ENCODE measurements around the gene PYGO2. TPM values are rescaled to one million over a fixed set of nuclear protein-coding genes. Genes with fewer than 3 reads are reported as not detected.

PYGO2 gene
- total RNA-seq = 16.8 and 19.2 TPM in 2 replicates

GRCh38 chr1:154961207-154962155, at the start of gene PYGO2:
PYGO2 (minus strand) TSS chr1:154961782; CDS start chr1:154961576, 206 bp downstream.

GRCh38 chr1:155002464-155003226, 41.1 kb upstream of the PYGO2 start, which contains the start of gene ZBTB7B:
ZBTB7B (plus strand) TSS chr1:155002802; CDS start chr1:155014661, 11,859 bp downstream.

GRCh38 chr1:154993572-154994268, 32.1 kb upstream of the PYGO2 start, which contains the start of gene LENEP:
LENEP (plus strand) TSS chr1:154993586; CDS start chr1:154993608, 22 bp downstream.

GRCh38 chr1:154982897-154983648, 21.5 kb upstream of the PYGO2 start, which contains the start of gene FLAD1:
FLAD1 (plus strand) TSS chr1:154983344; CDS start chr1:154983695, 351 bp downstream.

GRCh38 chr1:154974102-154974807, 12.7 kb upstream of the PYGO2 start, which contains the start of gene CKS1B:
CKS1B (plus strand) TSS chr1:154974681; CDS start chr1:154974746, 65 bp downstream.

GRCh38 chr1:154970631-154971340, 9.2 kb upstream of the PYGO2 start, which contains the start of gene SHC1:
SHC1 (minus strand) TSS chr1:154970747; CDS start chr1:154970526, 221 bp downstream.

GRCh38 chr1:154955718-154956543, 5.7 kb downstream of the PYGO2 start, which contains the start of gene PBXIP1:
PBXIP1 (minus strand) TSS chr1:154956099; CDS start chr1:154953721, 2,378 bp downstream.

GRCh38 chr1:154936555-154937084, 25.0 kb downstream of the PYGO2 start, which contains the start of gene PMVK:
PMVK (minus strand) TSS chr1:154936719; CDS start chr1:154936685, 34 bp downstream.

Other genes starting within 250 kb of the PYGO2 start
- not detected in 2 replicates for gene KCNN3, start 91.5 kb downstream of the PYGO2 start, total RNA-seq
- gene PMVK, start 25.1 kb downstream of the PYGO2 start, total RNA-seq = 9.2 and 11.4 TPM in 2 replicates
- 42.1 and 48.9 TPM in 2 replicates for gene PBXIP1, start 5.7 kb downstream of the PYGO2 start, total RNA-seq
- gene SHC1, start 9.0 kb upstream of the PYGO2 start, total RNA-seq = 192 and 203 TPM in 2 replicates
- 222 and 236 TPM in 2 replicates for gene CKS1B, start 12.9 kb upstream of the PYGO2 start, total RNA-seq
- 35.3 and 41.8 TPM in 2 replicates for gene FLAD1, start 21.6 kb upstream of the PYGO2 start, total RNA-seq
- not detected in 2 replicates for gene LENEP, start 31.8 kb upstream of the PYGO2 start, total RNA-seq
- 13.1 and 14.5 TPM in 2 replicates for gene ZBTB7B, start 41.0 kb upstream of the PYGO2 start, total RNA-seq
- under 0.01 and 0.17 TPM in 2 replicates for gene DCST2, start 72.0 kb upstream of the PYGO2 start, total RNA-seq
- gene DCST1, start 72.0 kb upstream of the PYGO2 start, total RNA-seq = not detected in 2 replicates
- gene ADAM15, start 89.5 kb upstream of the PYGO2 start, total RNA-seq = 82.9 and 84.4 TPM in 2 replicates
- 7.7 and 8.3 TPM in 2 replicates for gene EFNA4, start 102.0 kb upstream of the PYGO2 start, total RNA-seq
- gene EFNA3, start 117.1 kb upstream of the PYGO2 start, total RNA-seq = 0.67 and 1.2 TPM in 2 replicates
- gene EFNA1, start 166.1 kb upstream of the PYGO2 start, total RNA-seq = 0.50 and 0.89 TPM in 2 replicates
- 39.2 and 53.4 TPM in 2 replicates for gene SLC50A1, start 174.1 kb upstream of the PYGO2 start, total RNA-seq
- gene DPM3, start 178.7 kb upstream of the PYGO2 start, total RNA-seq = 100 and 114 TPM in 2 replicates
- 207 and 218 TPM in 2 replicates for gene KRTCAP2, start 211.5 kb upstream of the PYGO2 start, total RNA-seq
- 5.2 and 5.4 TPM in 2 replicates for gene TRIM46, start 212.1 kb upstream of the PYGO2 start, total RNA-seq
- 10.1 and 11.9 TPM in 2 replicates for gene THBS3, start 246.1 kb upstream of the PYGO2 start, total RNA-seq
- gene MTX1, start 246.9 kb upstream of the PYGO2 start, total RNA-seq = 94.7 and 107 TPM in 2 replicates

All from bronchus fibroblast of lung (primary cell).